ENCODE results near the gene ARHGAP26. TPM values are rescaled to one million over a fixed set of nuclear protein-coding genes. Genes with fewer than 3 reads are reported as not detected.

Gene ARHGAP26
- total RNA-seq, 1 experiment from 2014 or later = 34.5 TPM

GRCh38 chr5:142784401-142784955 lies 14.3 kb downstream of the ARHGAP26 start:
- CTCF ChIA-PET = no interaction called here
- no peaks in the 10 kb centered on the region for H3K9me2 ChIP-seq (ENCODE audit: insufficient read depth)
- H3K4me2 ChIP-seq (ENCODE audit: low read length) = no peak overlapping the region
- no TSS peak for BruUV-seq (replicated peaks)
- no peaks in the 10 kb centered on the region for H4K20me1 ChIP-seq (ENCODE audit: insufficient read depth)
- H2AFZ ChIP-seq (ENCODE audit: low read depth, low read length, poor library complexity, severe bottlenecking) = no peak overlapping the region
- RAD21 ChIA-PET (ENCODE audit: low non-redundant PET in 1 of 2, low total read pairs in 2 of 2, uncharacterized antibody in 2 of 2, unreplicated experiment in 2 of 2) = no interaction called here
- H3K36me3 ChIP-seq (ENCODE audit: control insufficient read depth in 1 of 2, insufficient read depth in 2 of 2, low read length in 2 of 2) = no peaks in the 10 kb centered on the region
- peaks cover 11% of the 10 kb centered on the region for H3K79me2 ChIP-seq (ENCODE audit: insufficient read depth, low read length)
- no peaks in the 10 kb centered on the region for H3K9me3 ChIP-seq (ENCODE audit: control insufficient read depth in 1 of 2, insufficient read depth in 1 of 2, low read depth in 1 of 2, low read length in 2 of 2)
- TF ChIP-seq YY1 (IDR thresholded peaks at IDR 0.05; ENCODE audit: extremely low read depth, insufficient replicate concordance, low read depth, low read length) = no peak
- TF ChIP-seq JUND (IDR thresholded peaks at IDR 0.05) = no peak
- no peak for TF ChIP-seq EZH2phosphoT487 (IDR thresholded peaks at IDR 0.05; ENCODE audit: borderline replicate concordance)
- no peak for TF ChIP-seq REST (IDR thresholded peaks at IDR 0.05; ENCODE audit: low read depth)
- TF ChIP-seq ELF1 (IDR thresholded peaks at IDR 0.05; ENCODE audit: borderline replicate concordance, low read depth) = no peak
- no peak for TF ChIP-seq SRF (IDR thresholded peaks at IDR 0.05; ENCODE audit: low read depth)
- TF ChIP-seq TCF7L2 (IDR thresholded peaks at IDR 0.05; ENCODE audit: borderline replicate concordance, extremely low read depth, insufficient read depth, insufficient read length) = no peak
- no peak for TF ChIP-seq SP1 (IDR thresholded peaks at IDR 0.05; ENCODE audit: low read depth)
- no peak overlapping the region for H3K9ac ChIP-seq (ENCODE audit: low read length)
- DNase-seq (ENCODE audit: low read depth, low spot score) (no peak), ATAC-seq (no peak)
- no peak overlapping the region for H3K4me3 ChIP-seq (replicated peaks in 1 of 2; ENCODE audit: low read depth in 1 of 2, low read length in 2 of 2)
- H3K4me1 ChIP-seq (ENCODE audit: control insufficient read depth in 1 of 2, insufficient read depth in 2 of 2, low read length in 2 of 2) = peaks cover 12 to 21% of the 10 kb centered on the region in 2 experiments; a peak in 2 of 4 replicates
- H3K27me3 ChIP-seq (ENCODE audit: insufficient read depth, low read length) = no peaks in the 10 kb centered on the region
- POLR2A ChIA-PET = interaction anchor here (1.1 kb wide), 1 partner anchor 15 kb away, joined by 3 read pairs; the partner anchor contains the start of gene ARHGAP26
- intact Hi-C loops (cut with micrococcal nuclease) = no loop called here
- H3K27ac ChIP-seq (ENCODE audit: low read depth, low read length) = no peak overlapping the region
